CD4-positive, alpha-beta T cell treated with Interleukin-15 for 4 hours (primary cell): ENCODE results near the gene MPZ.
A peak's percentile ranks its signal among the peaks of the same experiment; 100 is the strongest.
"Not testable (repeated sequence)": the region's sequence is repeated elsewhere in the genome, so short reads cannot be mapped to it uniquely, and the experiment has no call there.

Experiments used
- DNase-seq: peaks from one replicate; pipeline ENCODE4 v3.0.0-alpha.2; 2020; ENCODE audit warnings: low spot score

MPZ gene

DNA sequence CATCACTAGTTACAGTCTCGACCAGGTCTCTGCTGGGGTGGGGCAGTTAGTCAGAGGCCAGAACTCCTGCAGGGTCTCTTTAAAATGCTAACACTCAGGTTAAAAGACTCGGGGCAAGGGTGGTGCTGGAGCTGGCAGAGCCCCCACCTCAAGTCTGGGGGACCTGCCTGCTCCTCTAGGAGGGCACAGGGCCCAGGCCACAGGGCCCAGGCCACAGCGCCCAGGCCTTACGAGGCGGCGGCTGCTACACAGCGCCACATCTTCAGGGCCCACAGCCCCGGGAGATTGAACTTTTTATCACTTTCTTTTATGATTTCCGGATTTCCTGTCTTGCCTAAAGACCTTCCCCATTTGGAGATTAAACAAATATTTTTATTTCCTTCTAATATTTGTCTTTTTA lies 10.4 kb downstream of the MPZ start:
- no peak for DNase-seq

DNA sequence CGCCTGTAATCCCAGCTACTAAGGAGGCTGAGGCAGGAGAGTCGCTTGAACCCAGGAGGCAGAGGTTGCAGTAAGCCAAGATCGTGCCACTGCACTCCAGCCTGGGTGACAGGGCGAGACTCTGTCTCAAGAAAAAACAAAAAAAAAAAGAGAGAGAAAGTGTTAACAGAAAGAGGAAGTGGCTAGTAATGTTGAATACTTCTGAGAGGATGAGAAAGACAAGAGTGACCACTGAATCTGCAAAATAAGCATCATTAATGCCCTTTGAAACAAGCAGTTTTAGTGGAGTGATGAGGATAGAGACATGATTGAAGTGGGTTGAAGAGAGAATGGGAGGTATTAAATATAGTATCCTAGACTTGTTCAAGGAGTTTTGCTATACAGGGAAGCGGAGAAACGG lies 11.7 kb downstream of the MPZ start:
- no peak for DNase-seq

DNA sequence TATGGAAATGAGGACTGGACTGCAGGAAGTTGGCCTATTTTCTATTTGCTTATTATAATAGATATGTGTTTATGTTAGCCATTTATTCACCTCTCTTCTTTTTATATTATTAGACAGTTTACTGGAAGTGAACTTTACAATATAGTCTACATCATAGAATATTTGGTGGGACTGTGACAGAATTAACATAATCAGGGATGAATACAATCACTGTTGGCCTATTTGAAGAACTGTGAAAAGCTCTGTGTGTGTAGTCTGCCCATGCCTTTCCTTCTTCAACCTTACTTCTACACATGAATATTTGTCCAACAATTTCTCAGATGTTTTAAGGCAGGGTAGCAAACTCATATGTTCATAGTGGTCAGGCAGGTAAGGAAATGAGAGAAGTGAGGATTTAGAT lies 12.4 kb downstream of the MPZ start:
- no peak for DNase-seq

DNA sequence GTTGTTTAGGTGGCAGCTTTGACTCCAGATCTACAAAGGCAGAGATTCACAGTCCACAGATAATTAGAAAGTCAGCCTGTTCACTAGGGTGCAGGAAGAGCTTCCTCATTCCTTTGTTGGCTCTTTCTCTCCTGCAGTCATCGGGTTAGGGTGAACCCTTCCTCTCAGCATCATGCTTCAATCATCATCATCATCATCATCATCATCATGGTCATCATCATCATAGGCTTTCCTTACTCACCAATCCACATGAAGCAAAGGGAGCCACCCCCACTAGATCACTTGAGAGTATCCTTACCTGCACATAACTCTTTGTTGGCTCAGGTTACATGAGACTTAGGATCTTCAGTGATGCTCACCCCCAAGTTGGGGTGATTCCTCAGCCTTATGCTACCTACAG lies 19.0 kb downstream of the MPZ start:
- DNase-seq, result no peak

DNA sequence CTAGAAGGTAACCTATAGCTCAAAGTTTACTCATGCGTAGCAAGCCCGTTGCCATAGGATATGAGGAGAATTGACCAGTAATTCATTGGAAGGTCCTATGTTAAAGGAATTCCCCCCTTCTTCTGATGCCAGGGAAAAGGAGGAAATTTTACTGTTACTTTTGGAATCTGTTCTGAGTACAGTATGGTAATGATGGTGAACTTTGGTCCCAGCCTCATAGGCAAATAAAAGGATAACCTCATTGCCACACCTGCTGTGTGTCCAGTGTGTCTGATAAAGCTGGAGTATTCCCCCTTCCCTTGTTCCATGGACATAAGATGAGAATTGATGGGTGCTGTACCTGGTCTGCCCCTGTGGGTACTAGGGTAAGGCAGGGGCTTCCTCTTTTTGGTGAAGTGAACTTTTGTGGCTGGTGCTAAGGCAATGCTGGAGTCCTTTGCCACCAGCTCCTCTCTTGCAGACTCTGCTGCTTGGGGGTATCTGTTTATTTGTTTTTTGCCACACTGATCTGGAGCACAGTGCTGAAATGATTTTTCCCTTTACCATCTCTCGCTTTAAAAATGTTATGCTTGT lies 22.2 kb downstream of the MPZ start:
- DNase-seq, result no peak

DNA sequence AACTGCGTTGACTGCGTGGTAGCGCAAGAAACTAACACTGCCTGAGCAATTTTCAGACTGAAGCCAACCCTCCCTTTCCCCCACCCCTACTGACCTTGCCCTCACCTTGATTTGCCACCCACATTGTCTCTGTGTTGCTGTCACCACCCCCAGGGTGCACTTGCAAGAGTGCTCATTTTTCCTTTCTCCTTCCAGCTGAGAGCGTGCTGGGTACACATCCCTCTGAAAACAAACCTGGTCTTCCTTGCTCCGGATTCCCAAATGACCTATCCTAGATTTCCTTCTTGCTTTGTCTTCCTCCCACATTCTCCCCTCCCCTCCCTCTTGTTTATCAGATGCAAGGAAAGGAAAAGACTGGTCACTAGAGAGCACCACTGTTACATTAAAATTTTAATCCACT lies 24.2 kb downstream of the MPZ start:
- no peak for DNase-seq

DNA sequence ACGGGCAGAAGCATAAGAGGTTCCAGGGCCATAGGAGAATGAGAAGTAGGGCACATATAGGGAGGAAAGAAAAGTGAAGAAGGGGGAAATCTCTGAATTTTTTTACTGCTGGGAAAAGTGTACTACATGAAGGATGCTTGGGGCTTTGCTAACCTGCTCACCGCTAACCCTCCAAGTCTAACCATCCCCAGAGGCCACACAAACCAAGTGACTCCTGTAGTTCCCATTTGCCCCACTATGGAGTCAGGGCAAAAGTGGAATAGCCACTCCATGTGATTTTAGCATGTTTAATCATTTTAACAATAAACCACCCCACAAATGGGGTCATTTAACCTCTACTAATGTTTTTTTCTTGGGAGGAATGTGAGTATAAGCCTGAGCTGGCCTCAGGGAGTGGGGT lies 24.7 kb downstream of the MPZ start:
- DNase-seq, result no peak

DNA sequence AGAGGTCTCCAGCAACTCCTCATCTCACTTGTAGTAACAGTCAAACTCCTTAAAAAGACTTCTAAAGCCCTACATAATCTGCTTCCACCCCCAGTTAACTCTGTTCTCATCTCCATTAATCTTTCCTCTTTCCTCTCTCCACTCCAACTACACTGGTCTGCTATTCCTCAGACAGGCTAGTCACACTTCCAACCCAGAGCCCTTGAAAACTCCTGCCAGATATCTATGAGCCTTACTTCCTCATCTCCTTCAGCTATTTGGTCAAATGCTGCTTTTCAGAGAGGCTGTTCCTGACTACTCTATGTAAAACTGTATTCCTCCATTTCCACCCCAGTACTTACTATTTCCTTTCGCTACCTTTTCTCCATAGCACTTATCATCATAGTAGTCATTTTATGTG lies 26.8 kb downstream of the MPZ start:
- DNase-seq, result no peak

DNA sequence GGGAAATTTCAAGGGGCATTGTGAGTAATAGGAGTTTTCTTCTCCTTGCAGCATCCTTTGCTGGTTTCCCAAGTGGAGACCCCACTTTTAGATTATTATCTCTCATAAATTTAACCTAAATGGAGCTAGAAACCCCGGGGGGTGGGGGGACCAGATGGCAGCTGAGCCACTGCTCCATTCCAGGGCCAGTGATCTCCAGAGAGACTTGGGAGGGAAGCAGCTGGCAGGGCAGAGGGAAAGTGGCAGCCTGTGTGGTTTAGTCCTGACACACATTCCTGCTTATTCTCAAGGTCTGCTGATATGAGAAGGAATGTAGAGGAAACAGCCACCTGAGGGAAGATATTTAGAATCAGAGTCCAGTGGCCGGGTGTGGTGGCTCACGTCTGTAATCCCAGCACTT lies 34.9 kb downstream of the MPZ start:
- no peak for DNase-seq

DNA sequence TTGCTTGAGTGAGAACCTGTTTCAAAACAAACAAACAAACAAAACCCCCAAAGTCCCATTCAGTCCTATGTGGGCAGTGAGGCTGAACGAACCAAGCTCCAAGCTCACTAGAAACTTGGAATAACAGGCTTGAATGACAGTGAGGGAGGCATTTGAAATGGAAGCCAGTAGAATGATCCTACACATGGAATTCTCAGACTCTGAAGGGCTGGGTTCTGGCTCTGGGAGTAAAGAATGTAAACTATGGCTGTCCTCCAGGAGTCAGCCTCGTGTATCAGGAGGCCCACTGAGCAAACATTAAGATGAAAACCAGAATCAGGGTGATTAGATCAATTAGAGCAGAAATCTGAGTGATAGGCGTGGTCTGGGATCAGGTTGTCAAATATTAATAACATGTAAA lies 36.4 kb downstream of the MPZ start:
- DNase-seq, result no peak

DNA sequence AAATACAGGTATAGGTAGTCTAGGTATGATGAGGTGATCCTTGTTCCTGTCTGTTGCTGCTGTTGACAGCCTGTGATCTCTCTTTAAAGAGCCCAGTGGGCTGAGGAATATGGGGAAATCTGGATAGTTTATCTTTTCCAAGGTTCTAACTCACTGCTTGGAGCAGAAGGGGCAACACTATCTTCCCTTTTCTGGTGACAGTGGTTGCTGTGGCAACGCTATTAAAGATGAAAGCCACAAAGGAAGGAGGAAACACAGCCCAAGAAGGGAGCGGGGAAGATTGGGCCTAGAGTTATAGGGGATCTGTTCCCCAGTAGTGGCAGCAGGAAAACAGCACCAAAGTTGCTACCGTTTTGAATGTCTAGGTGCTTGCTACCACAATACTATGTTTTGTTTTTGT lies 42.4 kb downstream of the MPZ start:
- DNase-seq, result no peak

DNA sequence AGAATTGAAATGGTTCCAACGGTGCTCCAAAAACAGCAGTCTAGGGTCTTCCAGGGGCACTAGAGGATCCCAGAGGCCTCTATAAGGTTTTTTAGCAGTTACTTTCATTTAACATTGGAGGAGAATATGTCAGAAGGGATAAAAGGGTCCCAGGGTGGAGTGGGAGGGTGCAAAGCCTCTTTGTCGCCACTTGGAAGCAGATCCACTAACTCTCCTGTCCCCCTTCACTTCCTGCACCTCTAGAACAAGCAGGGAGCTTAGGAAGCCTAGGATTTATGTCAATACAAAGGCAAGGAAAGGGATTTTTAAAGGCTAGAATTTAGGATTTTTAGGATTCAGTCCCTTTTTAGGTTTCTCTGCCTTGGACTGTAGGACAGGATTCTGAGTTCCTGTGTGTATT lies 42.9 kb downstream of the MPZ start:
- DNase-seq, result no peak

DNA sequence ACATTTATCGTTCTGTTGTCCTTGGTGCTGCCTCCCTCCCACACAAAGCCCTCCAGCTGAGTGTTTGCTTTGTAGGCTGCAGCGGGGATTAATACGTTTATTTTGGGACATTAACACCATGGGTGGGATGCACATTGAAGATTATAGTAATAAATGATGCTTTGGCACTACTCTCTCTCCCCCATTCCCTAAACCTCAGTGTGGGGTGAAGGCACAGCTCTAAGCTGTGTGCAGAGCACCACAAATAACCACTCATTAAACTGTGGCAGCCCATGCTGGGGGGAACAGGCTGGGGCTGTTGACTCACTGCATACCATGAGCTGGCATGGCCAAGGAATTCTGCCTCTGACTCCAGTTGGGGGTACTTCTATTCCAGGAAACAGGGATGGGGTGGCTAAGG lies 43.6 kb downstream of the MPZ start:
- DNase-seq, result no peak

DNA sequence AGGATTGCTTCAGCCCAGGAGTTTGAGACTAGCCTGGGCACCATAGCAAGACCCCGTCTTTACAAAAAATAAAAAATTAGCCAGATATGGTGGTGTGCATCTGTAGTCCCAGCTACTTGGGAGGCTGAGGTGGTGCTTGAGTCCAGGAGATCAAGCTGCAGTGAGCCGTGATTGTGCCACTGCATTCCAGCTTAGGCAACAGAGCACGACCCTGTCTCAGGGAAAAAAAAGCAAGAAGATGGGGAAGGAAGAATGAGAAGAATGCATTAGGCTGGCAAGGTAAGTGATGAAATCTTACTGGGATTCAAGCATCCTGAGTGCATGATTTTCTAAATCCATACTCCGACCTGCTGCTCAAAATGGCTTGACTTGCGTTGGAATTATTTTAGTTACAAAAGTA lies 44.5 kb downstream of the MPZ start:
- DNase-seq, result no peak

DNA sequence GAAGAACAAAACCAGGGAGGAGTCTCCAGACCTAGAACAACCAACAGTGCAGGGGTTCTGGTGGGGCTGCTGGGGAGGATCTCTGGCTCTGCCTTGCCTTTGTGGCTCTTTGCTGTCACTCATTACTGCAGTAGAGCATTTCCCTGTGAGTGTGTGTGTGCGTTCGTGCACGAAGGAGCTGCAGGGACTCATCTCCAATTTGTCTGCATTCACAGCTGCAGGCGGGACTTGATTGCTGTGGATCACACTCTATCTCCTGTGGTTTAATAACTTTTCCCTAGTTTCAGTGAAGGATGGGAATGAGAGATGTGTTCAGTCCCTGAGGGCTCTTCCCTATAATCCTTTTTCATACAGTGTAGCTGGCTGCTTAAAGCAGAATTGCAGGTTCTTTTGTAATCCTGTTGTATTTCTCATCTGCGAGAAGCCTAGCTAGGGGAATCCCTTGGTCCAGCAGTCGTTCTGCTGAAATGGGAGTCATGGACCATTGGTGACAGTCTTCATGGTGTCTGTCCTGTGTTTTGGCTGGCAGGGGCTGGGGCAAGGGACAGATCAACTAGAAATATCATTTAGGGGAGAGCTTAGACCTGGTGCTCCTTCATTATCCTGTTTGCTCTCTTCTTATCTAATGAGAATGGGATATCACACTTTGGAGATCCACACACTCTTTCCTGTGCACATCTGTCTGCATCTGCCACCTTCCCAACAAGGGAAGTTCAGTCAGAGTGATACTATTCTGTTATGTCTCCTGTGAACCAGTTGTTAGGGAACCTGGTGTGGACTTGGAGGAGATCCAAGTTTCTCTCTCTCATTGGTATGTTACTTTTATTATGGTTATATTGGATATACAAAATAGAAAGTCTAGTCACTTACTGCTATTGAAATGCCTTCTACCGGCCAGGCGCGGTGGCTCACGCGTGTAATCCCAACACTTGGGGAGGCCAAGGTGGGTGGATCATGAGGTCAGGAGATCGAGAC lies 48.2 kb downstream of the MPZ start:
- DNase-seq, result no peak

DNA sequence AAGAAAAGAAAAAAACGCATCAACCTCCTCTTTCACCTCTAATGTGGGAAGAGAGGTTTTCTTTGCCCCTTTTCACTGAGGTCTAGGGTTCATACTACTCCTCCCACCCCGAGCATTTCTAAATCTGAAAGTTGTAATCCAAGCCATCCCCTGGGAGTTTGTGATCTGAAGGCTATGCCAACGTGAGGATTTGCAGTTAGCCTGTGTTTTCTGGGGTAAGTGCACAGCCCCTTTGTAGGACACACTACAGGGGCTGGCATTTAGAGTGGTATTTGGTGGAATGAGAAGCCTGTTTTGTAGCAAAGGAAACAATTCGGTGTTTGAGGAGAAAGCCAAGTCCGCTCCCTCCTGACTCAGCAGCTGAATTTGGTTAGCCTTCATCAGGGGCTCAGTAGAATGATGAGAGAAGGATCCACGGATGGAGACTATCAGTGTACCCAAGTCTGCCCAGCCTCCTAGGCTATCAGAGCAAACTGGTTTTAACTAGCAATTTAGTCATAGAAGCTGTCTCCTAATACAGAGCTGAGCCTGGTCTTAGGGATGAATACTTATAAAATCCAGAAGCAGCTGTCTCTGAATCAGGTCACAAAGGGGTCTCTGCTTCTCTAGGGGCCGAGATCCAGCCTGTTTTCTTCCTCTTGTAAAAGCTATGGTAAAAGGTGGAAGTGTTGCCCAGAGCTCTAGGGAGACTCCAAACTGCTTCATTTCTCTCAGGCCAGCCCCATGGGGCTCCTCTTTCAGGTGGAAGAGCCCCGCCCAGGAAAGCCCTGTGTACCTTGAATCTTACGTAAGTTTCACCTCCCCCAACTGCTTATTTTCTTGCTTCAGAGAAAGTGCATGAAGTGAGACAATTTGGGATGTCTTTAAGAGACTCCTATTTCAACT lies 49.1 kb downstream of the MPZ start:
- DNase-seq, result no peak

DNA sequence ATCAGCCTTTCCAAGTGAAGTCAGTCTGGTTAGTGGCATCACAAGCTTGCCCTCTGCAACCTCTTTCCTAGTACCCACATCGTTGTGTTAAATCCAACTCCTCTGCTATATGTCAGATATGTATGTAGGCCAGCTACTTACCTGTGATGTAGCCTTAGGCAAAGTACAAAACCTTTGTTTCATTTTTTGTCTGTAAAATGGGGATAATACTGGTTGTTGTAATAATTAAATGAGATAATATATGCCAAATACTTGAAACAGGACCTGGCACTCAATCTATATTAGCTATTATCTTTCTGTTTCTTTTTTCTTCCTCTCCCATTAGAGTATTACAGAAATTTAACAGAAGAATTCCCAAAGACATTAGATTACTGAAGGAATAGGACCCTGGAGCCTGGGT lies 50.0 kb downstream of the MPZ start:
- DNase-seq, result no peak

DNA sequence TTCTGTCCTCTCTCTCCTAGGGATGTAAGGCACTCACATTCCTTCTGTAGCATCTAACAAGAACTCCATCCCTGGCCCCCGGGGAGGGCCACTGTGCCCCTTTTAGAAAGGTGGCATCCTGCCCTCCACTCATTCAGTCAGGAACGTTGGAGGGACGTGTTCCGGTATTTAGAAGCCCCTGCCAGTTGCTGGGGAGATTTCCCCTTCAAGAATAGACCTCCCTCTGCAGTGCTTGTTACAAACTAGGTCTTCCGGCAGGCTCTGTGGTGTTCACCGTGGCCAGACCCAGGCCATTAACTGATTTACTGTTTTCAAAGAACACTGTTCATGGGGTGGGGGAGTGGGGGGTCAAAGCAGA lies 50.4 kb downstream of the MPZ start:
- no peak for DNase-seq

DNA sequence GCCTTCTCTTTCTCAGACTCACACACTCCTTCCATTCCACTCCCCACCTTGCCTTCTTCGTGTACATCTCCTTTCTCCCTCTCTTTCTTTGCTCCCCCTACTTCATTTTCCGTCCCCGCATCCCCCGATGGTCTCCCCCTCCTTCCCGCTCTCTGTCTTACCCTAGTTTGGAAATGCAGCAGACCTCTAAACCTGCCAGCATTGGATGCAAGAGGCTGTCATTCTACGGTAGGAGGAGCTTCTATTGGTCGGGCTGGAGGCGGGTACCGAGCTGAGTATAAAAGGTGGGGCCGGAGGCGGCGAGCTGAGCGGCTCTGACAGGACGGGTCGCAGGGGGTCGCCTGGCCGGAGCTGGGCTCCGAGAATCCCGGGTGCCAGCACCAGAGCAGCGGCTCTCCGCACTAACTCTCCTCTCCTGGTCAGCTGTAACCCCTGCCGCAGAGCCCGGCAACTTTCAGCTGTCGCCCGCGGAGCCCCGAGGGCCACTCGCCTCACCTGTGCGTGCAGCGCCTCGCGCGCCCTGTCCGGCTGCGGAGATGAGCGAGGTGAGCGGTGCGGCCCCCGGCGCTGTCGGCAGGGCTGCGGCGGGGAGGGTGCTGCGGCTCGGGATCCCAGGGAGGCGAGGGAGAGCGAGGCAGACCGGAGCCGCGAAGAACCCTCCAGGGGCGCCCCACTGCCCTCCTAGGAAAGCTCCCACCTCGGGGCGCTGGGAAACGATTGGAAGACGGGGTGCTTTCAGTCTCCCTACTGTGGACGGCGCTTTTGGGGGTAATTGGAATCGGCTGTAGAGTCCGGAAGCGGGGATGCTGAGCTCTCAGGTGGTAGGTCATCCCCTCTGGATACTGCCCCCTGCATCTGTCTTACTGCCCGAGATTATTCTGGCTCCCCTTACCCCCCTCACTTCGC lies 51.1 kb downstream of the MPZ start, which contains the start of gene PCP4L1:
PCP4L1 (plus strand) TSS at position 307 of the 906 bp plus-strand sequence; CDS start at position 537, 230 bp downstream.
- DNase-seq, result peak; percentile 6

DNA sequence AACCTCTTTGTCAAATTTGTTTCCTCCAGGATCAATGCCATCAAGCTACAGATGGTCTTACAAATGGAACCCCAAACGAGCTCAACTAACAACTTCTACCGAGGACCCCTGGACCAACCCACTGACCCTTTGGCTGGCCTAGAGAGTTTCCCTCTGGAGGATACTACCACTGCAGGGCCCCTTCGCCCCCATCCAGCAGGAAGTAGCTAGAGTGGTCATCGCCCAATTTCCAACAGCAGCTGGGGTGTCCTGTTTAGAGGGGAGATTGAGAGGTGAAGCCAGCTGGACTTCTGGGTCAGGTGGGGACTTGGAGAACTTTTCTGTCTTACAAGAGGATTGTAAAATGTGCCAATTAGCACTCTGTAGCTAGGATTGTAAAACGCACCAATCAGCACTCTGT lies 52.7 kb downstream of the MPZ start:
- not testable (repeated sequence) for DNase-seq

DNA sequence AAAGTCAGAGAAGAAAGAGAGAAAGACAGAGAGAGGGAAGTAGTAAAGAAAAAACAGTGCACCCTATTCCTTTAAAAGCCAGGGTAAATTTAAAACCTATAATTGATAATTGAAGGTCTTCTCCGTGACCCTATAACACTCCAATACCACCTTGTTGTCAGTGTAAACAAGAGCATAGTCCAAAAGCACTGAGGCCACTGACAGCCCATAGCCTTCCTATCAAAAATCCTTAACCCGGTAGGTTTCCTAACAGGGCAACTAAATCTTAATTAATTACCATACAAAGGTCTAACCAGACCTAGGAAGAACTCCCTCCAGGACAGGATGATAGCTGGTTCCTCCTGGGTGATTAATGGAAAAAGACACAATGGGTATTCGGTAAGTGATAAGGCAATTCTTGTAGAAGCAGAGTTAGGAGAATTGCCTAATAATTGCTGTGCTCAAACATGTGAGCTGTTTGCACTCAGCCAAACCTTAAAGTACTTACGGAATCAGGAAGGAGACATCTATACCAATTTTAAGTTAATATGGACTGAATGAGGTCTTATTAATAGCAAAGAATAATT lies 53.7 kb downstream of the MPZ start:
- DNase-seq, result not testable (repeated sequence)
